OCI-LY7 (cell line): ENCODE data around the gene SPAAR. TPM values are rescaled to one million over a fixed set of nuclear protein-coding genes. Genes with fewer than 3 reads are reported as not detected.
A peak's percentile ranks its signal among the peaks of the same experiment; 100 is the strongest.
"Not testable (repeated sequence)": the region's sequence is repeated elsewhere in the genome, so short reads cannot be mapped to it uniquely, and the experiment has no call there.

ENCODE experiments used
- BruUV-seq: library from RNA; stranded (reverse); fragments of 400-500 nt; replicated peaks from 2 replicates; lab custom pipeline; 2021; lab: Mats Ljungman, UMichigan
- CTCF ChIA-PET: fragments of 300-600 bp; sonication (Branson Sonifier 250); formaldehyde crosslinking; loops from one replicate; lab custom pipeline; 2022; ENCODE audit warnings: antibody characterized with exemption; ENCODE audit not compliant: unreplicated experiment; lab: Charles Lee
- POLR2A ChIA-PET: fragments of 300-600 bp; sonication (Branson Sonifier 250); formaldehyde crosslinking; loops from one replicate; lab custom pipeline; 2022; ENCODE audit warnings: antibody characterized with exemption; lab: Charles Lee
- DNase-seq: peaks from one replicate; pipeline ENCODE4 v3.0.0-alpha.2; 2015; ENCODE audit warnings: low spot score
- H2AFZ ChIP-seq: fragments of 200-600 bp; sonication (generic), shearing (Covaris generic); 2 replicates; pipeline ENCODE4 v1.6.1; 2014; ENCODE audit warnings: mild to moderate bottlenecking, antibody characterized with exemption, low read length, moderate library complexity
- H3K27ac ChIP-seq: fragments of 200-600 bp; sonication (generic); 2 replicates; pipeline ENCODE4 v1.5.1; 2014; ENCODE audit warnings: mixed run types, low read depth, mild to moderate bottlenecking, moderate library complexity, low read length, inconsistent platforms; ENCODE audit not compliant: poor library complexity, severe bottlenecking
- H3K36me3 ChIP-seq: fragments of 200-600 bp; sonication (generic); 2 replicates; pipeline ENCODE4 v1.6.1; 2014; ENCODE audit warnings: mild to moderate bottlenecking, antibody characterized with exemption, low read length, moderate library complexity, mixed read lengths; ENCODE audit not compliant: insufficient read depth
- H3K4me1 ChIP-seq: fragments of 200-600 bp; sonication (generic); 2 replicates; pipeline ENCODE4 v1.5.1; 2014; ENCODE audit warnings: mild to moderate bottlenecking, low read length; ENCODE audit not compliant: insufficient read depth, poor library complexity, severe bottlenecking
- H3K4me2 ChIP-seq: fragments of 200-600 bp; sonication (generic); 2 replicates; pipeline ENCODE4 v1.6.1; 2014; ENCODE audit warnings: mild to moderate bottlenecking, low read length
- H3K4me3 ChIP-seq: fragments of 200-600 bp; sonication (generic); 2 replicates; pipeline ENCODE4 v1.5.1; 2014; ENCODE audit warnings: mild to moderate bottlenecking, low read depth, low read length; ENCODE audit not compliant: poor library complexity, severe bottlenecking
- H3K79me2 ChIP-seq: fragments of 200-600 bp; sonication (generic); 2 replicates; pipeline ENCODE4 v1.6.1; 2016; ENCODE audit warnings: low read depth, mild to moderate bottlenecking, low read length, moderate library complexity, mixed read lengths; ENCODE audit not compliant: insufficient read depth
- H3K9me2 ChIP-seq: fragments of 200-600 bp; sonication (generic); 2 replicates; pipeline ENCODE4 v1.6.1; 2016; ENCODE audit warnings: mild to moderate bottlenecking, low read length, mixed read lengths; ENCODE audit not compliant: insufficient read depth
- H3K9me3 ChIP-seq: fragments of 200-600 bp; sonication (generic); 2 replicates; pipeline ENCODE4 v1.6.1; 2014; ENCODE audit warnings: mild to moderate bottlenecking, mixed run types, low read length, mixed read lengths
- H4K20me1 ChIP-seq: fragments of 200-600 bp; sonication (generic); 2 replicates; pipeline ENCODE4 v1.6.1; 2014; ENCODE audit warnings: mild to moderate bottlenecking, antibody characterized with exemption, low read length, moderate library complexity, mixed read lengths; ENCODE audit not compliant: insufficient read depth
- CTCF ChIP-seq: fragments of 200-600 bp; sonication (generic); conservative IDR thresholded peaks from 2 replicates; pipeline ENCODE4 v1.5.1; 2014; ENCODE audit warnings: mild to moderate bottlenecking, antibody characterized with exemption, low read length, moderate library complexity, mixed read lengths
- EZH2phosphoT487 ChIP-seq: fragments of 200-600 bp; sonication (generic); IDR thresholded peaks from 2 replicates; pipeline ENCODE4 v1.6.1; 2018; ENCODE audit warnings: low read depth, borderline replicate concordance, mild to moderate bottlenecking, mixed run types, antibody characterized with exemption, low read length, moderate library complexity, mixed read lengths
- intact Hi-C: fragments of 100-400 bp; cut with micrococcal nuclease; formaldehyde crosslinking; loops from one replicate; pipeline ENCODE4 v1.10.0; 2022; ENCODE audit not compliant: unreplicated experiment
- total RNA-seq, 2 experiments: library from RNA; depleted of rRNA in 1 of 2; stranded (reverse); fragments of >200 nt in 1 of 2; shearing (Covaris generic) in 1 of 2; gene quantifications; 2 replicates each; pipeline ENCODE4 v1.2.3, GENCODE V29; 2014 to 2022

SPAAR gene
- total RNA-seq, 2 experiments from 2014 or later, result not detected

GRCh38 chr9:35882996-35883395, 26.3 kb upstream of the SPAAR start:
- H3K4me1 ChIP-seq, result no peaks in the 10 kb centered on the region
- intact Hi-C loops, result loop anchor here (1.0 to 5.0 kb wide), 3 partner anchors 57 to 146 kb away; no protein-coding TSS in a partner anchor
- POLR2A ChIA-PET, result no interaction called here
- H2AFZ ChIP-seq, result no peak overlapping the region
- no peak overlapping the region for H3K27ac ChIP-seq
- H3K4me2 ChIP-seq, result no peak overlapping the region
- no peaks in the 10 kb centered on the region for H3K9me2 ChIP-seq
- DNase-seq, result no peak
- H3K36me3 ChIP-seq, result no peaks in the 10 kb centered on the region
- no TSS peak for BruUV-seq
- TF ChIP-seq CTCF, result no peak
- TF ChIP-seq EZH2phosphoT487, result no peak
- no peak overlapping the region for H3K4me3 ChIP-seq
- H3K79me2 ChIP-seq, result no peaks in the 10 kb centered on the region
- CTCF ChIA-PET, result interaction anchor here (0.7 to 0.8 kb wide), 2 partner anchors 35 to 48 kb away, joined by 4 read pairs; no protein-coding TSS in a partner anchor
- no peaks in the 10 kb centered on the region for H3K9me3 ChIP-seq
- no peaks in the 10 kb centered on the region for H4K20me1 ChIP-seq

GRCh38 chr9:35884908-35885307, 24.4 kb upstream of the SPAAR start:
- H3K9me3 ChIP-seq, H3K36me3 ChIP-seq, H3K27ac ChIP-seq, H3K4me1 ChIP-seq, DNase-seq, BruUV-seq, H3K4me2 ChIP-seq, H2AFZ ChIP-seq, H3K9me2 ChIP-seq, H3K4me3 ChIP-seq, POLR2A ChIA-PET, CTCF ChIA-PET, H4K20me1 ChIP-seq, H3K79me2 ChIP-seq: not testable (repeated sequence)
- intact Hi-C loops, result loop anchor here (5.0 kb wide), 1 partner anchor 148 kb away; no protein-coding TSS in a partner anchor

DNA sequence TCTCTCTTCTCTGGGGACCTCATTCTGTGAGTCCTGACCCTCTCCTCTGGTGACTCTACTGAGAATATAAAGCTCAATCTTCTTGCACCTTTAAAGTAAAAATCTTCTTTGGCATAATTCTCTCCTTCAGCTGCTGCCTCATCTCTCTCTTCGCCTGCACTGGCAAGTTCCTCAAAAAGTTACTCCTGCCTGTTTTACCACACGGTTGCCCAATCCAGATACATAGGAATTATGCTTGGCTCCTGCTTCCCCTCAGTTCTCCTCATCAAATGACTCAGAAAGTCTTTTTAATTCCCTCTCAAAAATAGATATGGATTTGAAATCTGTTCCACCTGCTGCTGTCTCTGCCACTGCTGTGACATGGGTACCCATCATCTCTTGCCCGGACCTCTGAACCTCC, 17.6 kb upstream of the SPAAR start:
- Histone ChIP-seq H3K4me3 (no peak overlapping the region), H2AFZ (peak overlapping the region; percentile 35; the same call in 1 of the 2 replicates), H3K36me3 (no peaks in the 10 kb centered on the region), H3K4me1 (peaks cover 10% of the 10 kb centered on the region), H3K4me2 (no peak overlapping the region), H3K9me3 (no peaks in the 10 kb centered on the region), H3K27ac (no peak overlapping the region), H3K9me2 (no peaks in the 10 kb centered on the region), H3K79me2 (no peaks in the 10 kb centered on the region), H4K20me1 (no peaks in the 10 kb centered on the region)
- no peak for DNase-seq
- no TSS peak for BruUV-seq
- intact Hi-C loops, result no loop called here
- ChIA-PET CTCF (no interaction called here), POLR2A (interaction anchor here (0.7 to 0.9 kb wide), 3 partner anchors 9 to 309 kb away, joined by 3 read pairs; no protein-coding TSS in a partner anchor)
- TF ChIP-seq CTCF (no peak), EZH2phosphoT487 (no peak)
